ENCODE results near the gene FABP2.
A peak's percentile ranks its signal among the peaks of the same experiment; 100 is the strongest.

Gene FABP2

DNA sequence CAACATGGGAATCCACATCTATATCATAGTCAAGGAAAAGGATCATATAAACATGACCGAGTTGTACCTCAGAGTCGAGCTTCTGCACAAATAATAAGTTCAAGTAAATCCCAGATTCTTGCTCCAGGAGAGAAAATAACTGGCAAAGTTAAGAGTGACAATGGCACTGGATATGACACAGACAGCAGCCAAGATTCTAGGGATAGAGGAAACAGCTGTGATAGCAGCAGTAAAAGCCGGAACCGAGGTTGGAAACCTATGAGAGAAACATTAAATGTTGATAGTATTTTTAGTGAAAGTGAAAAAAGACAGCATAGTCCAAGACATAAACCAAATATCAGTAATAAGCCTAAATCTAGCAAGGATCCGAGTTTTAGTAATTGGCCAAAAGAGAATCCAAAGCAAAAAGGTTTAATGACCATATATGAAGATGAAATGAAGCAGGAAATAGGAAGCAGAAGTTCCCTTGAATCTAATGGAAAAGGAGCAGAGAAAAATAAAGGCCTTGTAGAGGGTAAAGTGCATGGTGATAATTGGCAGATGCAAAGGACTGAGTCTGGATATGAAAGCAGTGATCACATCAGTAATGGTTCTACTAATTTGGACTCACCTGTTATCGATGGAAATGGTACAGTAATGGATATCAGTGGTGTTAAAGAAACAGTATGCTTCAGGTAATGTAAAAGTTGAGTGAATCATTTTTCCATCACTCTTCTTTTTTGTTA, 50.4 kb downstream of the FABP2 start:
- H3K4me3 ChIP-seq (ENCODE audit: low read length, poor library complexity, severe bottlenecking), result no peak overlapping the region
- H3K4me1 ChIP-seq (ENCODE audit: insufficient read depth, low read length, poor library complexity, severe bottlenecking), result no peaks in the 10 kb centered on the region
- no peaks in the 10 kb centered on the region for H4K20me1 ChIP-seq (ENCODE audit: insufficient read depth, low read length, poor library complexity, severe bottlenecking)
- TF ChIP-seq EZH2phosphoT487 (IDR thresholded peaks at IDR 0.05; ENCODE audit: borderline replicate concordance), result no peak
- TF ChIP-seq, protein P1, sequence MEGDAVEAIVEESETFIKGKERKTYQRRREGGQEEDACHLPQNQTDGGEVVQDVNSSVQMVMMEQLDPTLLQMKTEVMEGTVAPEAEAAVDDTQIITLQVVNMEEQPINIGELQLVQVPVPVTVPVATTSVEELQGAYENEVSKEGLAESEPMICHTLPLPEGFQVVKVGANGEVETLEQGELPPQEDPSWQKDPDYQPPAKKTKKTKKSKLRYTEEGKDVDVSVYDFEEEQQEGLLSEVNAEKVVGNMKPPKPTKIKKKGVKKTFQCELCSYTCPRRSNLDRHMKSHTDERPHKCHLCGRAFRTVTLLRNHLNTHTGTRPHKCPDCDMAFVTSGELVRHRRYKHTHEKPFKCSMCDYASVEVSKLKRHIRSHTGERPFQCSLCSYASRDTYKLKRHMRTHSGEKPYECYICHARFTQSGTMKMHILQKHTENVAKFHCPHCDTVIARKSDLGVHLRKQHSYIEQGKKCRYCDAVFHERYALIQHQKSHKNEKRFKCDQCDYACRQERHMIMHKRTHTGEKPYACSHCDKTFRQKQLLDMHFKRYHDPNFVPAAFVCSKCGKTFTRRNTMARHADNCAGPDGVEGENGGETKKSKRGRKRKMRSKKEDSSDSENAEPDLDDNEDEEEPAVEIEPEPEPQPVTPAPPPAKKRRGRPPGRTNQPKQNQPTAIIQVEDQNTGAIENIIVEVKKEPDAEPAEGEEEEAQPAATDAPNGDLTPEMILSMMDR (conservative IDR thresholded peaks at IDR 0.05; ENCODE audit: low read length), result no peak
- H3K9me3 ChIP-seq (ENCODE audit: insufficient read depth, low read depth, low read length), result no peaks in the 10 kb centered on the region
- no peaks in the 10 kb centered on the region for H3K79me2 ChIP-seq (ENCODE audit: insufficient read depth, low read length)
- H3K36me3 ChIP-seq (ENCODE audit: insufficient read depth, low read length), result no peaks in the 10 kb centered on the region
- H3K4me2 ChIP-seq (ENCODE audit: low read depth, low read length, poor library complexity, severe bottlenecking), result no peak overlapping the region
- no peak overlapping the region for H3K9ac ChIP-seq (ENCODE audit: low read depth, low read length, poor library complexity, severe bottlenecking)
- no peaks in the 10 kb centered on the region for H3K9me2 ChIP-seq (replicated peaks; ENCODE audit: low read depth, low read length)
- peak overlapping the region; percentile 43; the same call in 1 of the 2 replicates for H2AFZ ChIP-seq (ENCODE audit: low read length)
- H3K27me3 ChIP-seq (ENCODE audit: insufficient read depth, low read length, poor library complexity, severe bottlenecking), result no peaks in the 10 kb centered on the region
- no peaks in the 10 kb centered on the region for H3F3A ChIP-seq (ENCODE audit: low read depth)

DNA sequence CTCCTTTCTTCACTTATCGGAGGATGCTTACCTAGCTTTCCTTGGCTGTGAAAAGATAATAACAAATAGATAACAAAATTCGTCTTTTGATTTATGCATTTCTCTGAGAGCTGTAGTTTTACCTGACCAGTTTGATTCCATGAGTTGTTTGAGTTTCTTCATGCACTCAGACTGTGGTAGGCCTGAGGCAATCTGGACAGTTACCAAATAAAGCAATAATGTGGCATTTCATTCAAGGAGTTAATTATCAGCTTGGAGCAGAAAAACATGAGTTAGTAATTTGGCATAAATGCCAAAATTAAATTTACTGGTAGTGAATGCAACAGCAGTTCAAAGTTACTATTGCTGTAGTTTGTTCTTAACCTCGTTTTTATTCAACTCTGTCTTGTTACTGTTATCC, 53.5 kb downstream of the FABP2 start:
- Histone ChIP-seq H2AFZ (ENCODE audit: low read length) (no peak overlapping the region), H3K9me3 (ENCODE audit: insufficient read depth, low read depth, low read length) (no peaks in the 10 kb centered on the region), H3K9me2 (replicated peaks; ENCODE audit: low read depth, low read length) (no peaks in the 10 kb centered on the region), H3K27me3 (ENCODE audit: insufficient read depth, low read length, poor library complexity, severe bottlenecking) (no peaks in the 10 kb centered on the region), H3K36me3 (ENCODE audit: insufficient read depth, low read length) (no peaks in the 10 kb centered on the region), H3K4me3 (ENCODE audit: low read length, poor library complexity, severe bottlenecking) (no peak overlapping the region), H3K9ac (ENCODE audit: low read depth, low read length, poor library complexity, severe bottlenecking) (no peak overlapping the region), H3K79me2 (ENCODE audit: insufficient read depth, low read length) (no peaks in the 10 kb centered on the region), H3K4me2 (ENCODE audit: low read depth, low read length, poor library complexity, severe bottlenecking) (no peak overlapping the region), H3K4me1 (ENCODE audit: insufficient read depth, low read length, poor library complexity, severe bottlenecking) (no peaks in the 10 kb centered on the region), H3F3A (ENCODE audit: low read depth) (no peaks in the 10 kb centered on the region), H4K20me1 (ENCODE audit: insufficient read depth, low read length, poor library complexity, severe bottlenecking) (no peaks in the 10 kb centered on the region)
- TF ChIP-seq, protein P1 (conservative IDR thresholded peaks at IDR 0.05; ENCODE audit: low read length), result no peak
- TF ChIP-seq EZH2phosphoT487 (IDR thresholded peaks at IDR 0.05; ENCODE audit: borderline replicate concordance), result no peak
